GM23338 (cell line): Measurements from ENCODE around the gene ITGA3. TPM values are rescaled to one million over a fixed set of nuclear protein-coding genes. Genes with fewer than 3 reads are reported as not detected.

Experiments used
- ATAC-seq: fragments of 200-7000 bp; cut with Tn5 transposase; 3 replicates; pipeline ENCODE4 v1.9.1; 2020
- DNase-seq: peaks from one replicate; pipeline ENCODE4 v3.0.0-alpha.2; 2015; ENCODE audit warnings: low spot score
- H2AFZ ChIP-seq: fragments of 200-600 bp; sonication (generic); 2 replicates; pipeline ENCODE4 v1.8.0; 2016; ENCODE audit warnings: antibody characterized with exemption, mild to moderate bottlenecking, moderate library complexity
- H3F3A ChIP-seq: fragments of 200-600 bp; sonication (generic); replicated peaks from 2 replicates; pipeline ENCODE4 v1.8.0; 2017; ENCODE audit warnings: antibody characterized with exemption, mixed run types, low read depth
- H3K27ac ChIP-seq: fragments of 200-600 bp; sonication (generic); 2 replicates; pipeline ENCODE4 v1.6.1; 2016; ENCODE audit warnings: low read depth
- H3K27me3 ChIP-seq: fragments of 200-600 bp; sonication (generic); 2 replicates; pipeline ENCODE4 v1.8.0; 2016; ENCODE audit warnings: mild to moderate bottlenecking, mixed run types, moderate library complexity; ENCODE audit not compliant: insufficient read depth
- H3K36me3 ChIP-seq: fragments of 200-600 bp; sonication (generic); 2 replicates; pipeline ENCODE4 v1.8.0; 2016; ENCODE audit warnings: mild to moderate bottlenecking; ENCODE audit not compliant: insufficient read depth
- H3K4me1 ChIP-seq: fragments of 200-600 bp; sonication (generic); 2 replicates; pipeline ENCODE4 v1.8.0; 2016; ENCODE audit warnings: mild to moderate bottlenecking, moderate library complexity; ENCODE audit not compliant: insufficient read depth
- H3K4me2 ChIP-seq: fragments of 200-600 bp; sonication (generic); 2 replicates; pipeline ENCODE4 v1.7.1; 2017; ENCODE audit warnings: mixed run types
- H3K4me3 ChIP-seq: fragments of 200-600 bp; sonication (generic); 2 replicates; pipeline ENCODE4 v1.6.1; 2016; ENCODE audit warnings: mixed run types
- H3K79me2 ChIP-seq: fragments of 200-600 bp; sonication (generic); replicated peaks from 2 replicates; pipeline ENCODE4 v1.8.0; 2017; ENCODE audit warnings: mild to moderate bottlenecking; ENCODE audit not compliant: insufficient read depth
- H3K9me2 ChIP-seq: fragments of 200-600 bp; sonication (generic); 2 replicates; pipeline ENCODE4 v1.8.0; 2017; ENCODE audit not compliant: insufficient read depth
- H4K20me1 ChIP-seq: fragments of 200-600 bp; sonication (generic); replicated peaks from 2 replicates; pipeline ENCODE4 v1.8.0; 2017; ENCODE audit warnings: mild to moderate bottlenecking; ENCODE audit not compliant: insufficient read depth
- H3K27ac Mint-ChIP-seq: 2 replicates; pipeline ENCODE4 v1.8.0; 2020; ENCODE audit warnings: inconsistent platforms, mild to moderate bottlenecking, moderate library complexity, mixed read lengths
- H3K27me3 Mint-ChIP-seq: 3 replicates; pipeline ENCODE4 v1.8.0; 2022; ENCODE audit warnings: low read depth, mild to moderate bottlenecking, moderate library complexity, mixed read lengths, inconsistent platforms; ENCODE audit not compliant: insufficient read depth, poor library complexity
- H3K36me3 Mint-ChIP-seq: 3 replicates; pipeline ENCODE4 v1.8.0; 2021; ENCODE audit warnings: low read depth, mild to moderate bottlenecking, inconsistent platforms, moderate library complexity, mixed read lengths
- H3K4me1 Mint-ChIP-seq: 3 replicates; pipeline ENCODE4 v1.8.0; 2020; ENCODE audit warnings: mild to moderate bottlenecking, inconsistent platforms, mixed read lengths
- H3K4me3 Mint-ChIP-seq: 3 replicates; pipeline ENCODE4 v1.8.0; 2021; ENCODE audit warnings: moderate library complexity, mild to moderate bottlenecking, inconsistent platforms, mixed read lengths
- H3K9me3 Mint-ChIP-seq: 3 replicates; pipeline ENCODE4 v1.8.0; 2020; ENCODE audit warnings: moderate library complexity, mild to moderate bottlenecking, inconsistent platforms, mixed read lengths
- CTCF ChIP-seq, 2 experiments: fragments of 200-600 bp in 1 of 2; sonication (generic) in 1 of 2; conservative IDR thresholded peaks; 2 replicates each; pipeline versions ENCODE4 v1.5.1 to v1.6.1; 2016 to 2017; ENCODE audit warnings: antibody characterized with exemption in 2 of 2, low read depth in 2 of 2, mild to moderate bottlenecking in 2 of 2, moderate library complexity in 1 of 2
- EZH2 ChIP-seq: fragments of 200-600 bp; sonication (generic); IDR thresholded peaks from one replicate; pipeline ENCODE4 v1.8.0; 2017; ENCODE audit warnings: antibody characterized with exemption, mild to moderate bottlenecking, low read depth; ENCODE audit not compliant: unreplicated experiment
- EZH2phosphoT487 ChIP-seq: fragments of 200-600 bp; sonication (generic); IDR thresholded peaks from one replicate; pipeline ENCODE4 v1.8.1; 2018; ENCODE audit warnings: antibody characterized with exemption; ENCODE audit not compliant: unreplicated experiment
- ZNF114 ChIP-seq: fragments of 250-450 bp; sonication (Bioruptor Pico); IDR thresholded peaks from 2 replicates; pipeline ENCODE4 v1.5.0; 2020; ENCODE audit warnings: mild to moderate bottlenecking, moderate library complexity
- ZNF331 ChIP-seq: fragments of 250-450 bp; sonication (Bioruptor Pico); IDR thresholded peaks from 2 replicates; pipeline ENCODE4 v1.5.0; 2020; ENCODE audit warnings: low read depth, mild to moderate bottlenecking, moderate library complexity
- ZNF462 ChIP-seq: fragments of 250-450 bp; sonication (Bioruptor Pico); IDR thresholded peaks from 2 replicates; pipeline ENCODE4 v1.5.0; 2020; ENCODE audit warnings: mild to moderate bottlenecking, moderate library complexity
- polyA plus RNA-seq: library from polyadenylated mRNA; unstranded; fragments of >200 nt; fragmentation: Nextera tagmentation; extraction: Ambion mirVana; gene quantifications from 2 replicates; pipeline ENCODE4 v1.2.1, GENCODE V29; 2016
- total RNA-seq: library from RNA; depleted of rRNA; stranded (reverse); fragments of >200 nt; shearing (Covaris generic); gene quantifications from 2 replicates; pipeline ENCODE4 v1.2.3, GENCODE V29; 2014

ITGA3 gene
- total and polyA plus RNA-seq, 2 experiments from 2014 or later = 9.6 to 28.3 TPM

- TF ChIP-seq CTCF (conservative IDR thresholded peaks at IDR 0.05; ENCODE audit: low read depth in 2 of 2) = no peak
- TF ChIP-seq ZNF114 (CRISPR knock-in tag) = no peak
- no peak for TF ChIP-seq ZNF462
These were observed 18.4 kb upstream of the ITGA3 start (continued) for GRCh38 chr17:50037321-50038107.

GRCh38 chr17:50039058-50039457, 16.9 kb upstream of the ITGA3 start:
- ATAC-seq = no peak
- TF ChIP-seq EZH2 (no peak), ZNF331 (CRISPR knock-in tag) (no peak), EZH2phosphoT487 (no peak), ZNF462 (no peak)

More at GRCh38 chr17:50039058-50039457, 16.9 kb upstream of the ITGA3 start:
- Mint-ChIP-seq H3K36me3 (no peaks in the 10 kb centered on the region), H3K27ac (no peak overlapping the region), H3K4me3 (no peak overlapping the region), H3K4me1 (peaks cover 13% of the 10 kb centered on the region; the same call in 2 of the 3 replicates), H3K9me3 (no peaks in the 10 kb centered on the region), H3K27me3 (peaks cover 5% of the 10 kb centered on the region)
- Histone ChIP-seq H3K27me3 (no peaks in the 10 kb centered on the region), H3F3A (no peaks in the 10 kb centered on the region), H3K79me2 (no peaks in the 10 kb centered on the region), H4K20me1 (no peaks in the 10 kb centered on the region), H3K27ac (no peak overlapping the region), H2AFZ (no peak overlapping the region), H3K9me2 (no peaks in the 10 kb centered on the region), H3K4me1 (peaks cover 1% of the 10 kb centered on the region; the same call in 1 of the 2 replicates), H3K4me2 (no peak overlapping the region), H3K4me3 (no peak overlapping the region), H3K36me3 (no peaks in the 10 kb centered on the region)
- DNase-seq = no peak
